ENCODE data around the gene LPIN3. TPM values are rescaled to one million over a fixed set of nuclear protein-coding genes. Genes with fewer than 3 reads are reported as not detected.

The LPIN3 gene, protein sequence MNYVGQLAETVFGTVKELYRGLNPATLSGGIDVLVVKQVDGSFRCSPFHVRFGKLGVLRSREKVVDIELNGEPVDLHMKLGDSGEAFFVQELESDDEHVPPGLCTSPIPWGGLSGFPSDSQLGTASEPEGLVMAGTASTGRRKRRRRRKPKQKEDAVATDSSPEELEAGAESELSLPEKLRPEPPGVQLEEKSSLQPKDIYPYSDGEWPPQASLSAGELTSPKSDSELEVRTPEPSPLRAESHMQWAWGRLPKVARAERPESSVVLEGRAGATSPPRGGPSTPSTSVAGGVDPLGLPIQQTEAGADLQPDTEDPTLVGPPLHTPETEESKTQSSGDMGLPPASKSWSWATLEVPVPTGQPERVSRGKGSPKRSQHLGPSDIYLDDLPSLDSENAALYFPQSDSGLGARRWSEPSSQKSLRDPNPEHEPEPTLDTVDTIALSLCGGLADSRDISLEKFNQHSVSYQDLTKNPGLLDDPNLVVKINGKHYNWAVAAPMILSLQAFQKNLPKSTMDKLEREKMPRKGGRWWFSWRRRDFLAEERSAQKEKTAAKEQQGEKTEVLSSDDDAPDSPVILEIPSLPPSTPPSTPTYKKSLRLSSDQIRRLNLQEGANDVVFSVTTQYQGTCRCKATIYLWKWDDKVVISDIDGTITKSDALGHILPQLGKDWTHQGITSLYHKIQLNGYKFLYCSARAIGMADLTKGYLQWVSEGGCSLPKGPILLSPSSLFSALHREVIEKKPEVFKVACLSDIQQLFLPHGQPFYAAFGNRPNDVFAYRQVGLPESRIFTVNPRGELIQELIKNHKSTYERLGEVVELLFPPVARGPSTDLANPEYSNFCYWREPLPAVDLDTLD
- total RNA-seq = 0.52 TPM

GRCh38 chr20:41340327-41341055 lies at the start of gene LPIN3:
Gene LPIN3 (plus strand): TSS chr20:41340821. CDS start chr20:41345804, 4,983 bp downstream.
- H3K4me3 ChIP-seq (ENCODE audit: low read length in 3 of 3) = peak within 1 kb of the TSS; percentile 59 to 62 (median 60)
- H3K27ac ChIP-seq (ENCODE audit: low read depth, low read length) = peak within 1 kb of the TSS; percentile 60
- H3K4me1 ChIP-seq (ENCODE audit: control insufficient read depth in 3 of 3, insufficient read depth in 3 of 3, low read length in 3 of 3) = peaks cover 10 to 19% (median 16%) of the 10 kb centered on the region in 3 donors
- H3K36me3 ChIP-seq (ENCODE audit: control insufficient read depth in 3 of 3, insufficient read depth in 3 of 3, low read length in 3 of 3) = no peaks in the 10 kb centered on the region
- peak within 1 kb of the TSS; percentile 45 to 68 (median 62) for H3K9ac ChIP-seq (ENCODE audit: low read depth in 1 of 3, low read length in 3 of 3)
- H3K9me3 ChIP-seq (ENCODE audit: control insufficient read depth in 3 of 3, low read length in 3 of 3) = no peaks in the 10 kb centered on the region
- no peaks in the 10 kb centered on the region for H3K27me3 ChIP-seq (ENCODE audit: control insufficient read depth in 3 of 3, insufficient read depth in 3 of 3, low read length in 3 of 3)

- no peaks in the 10 kb centered on the region for H3K27me3 ChIP-seq (ENCODE audit: control insufficient read depth in 3 of 3, insufficient read depth in 3 of 3, low read length in 3 of 3)
- no peak overlapping the region for H3K4me3 ChIP-seq (ENCODE audit: low read length in 3 of 3)
These were observed 47.2 kb upstream of the LPIN3 start for GRCh38 chr20:41293269-41294037.

GRCh38 chr20:41299899-41300298 lies 40.7 kb upstream of the LPIN3 start:
- Histone ChIP-seq H3K27me3 (ENCODE audit: control insufficient read depth in 3 of 3, insufficient read depth in 3 of 3, low read length in 3 of 3) (no peaks in the 10 kb centered on the region), H3K4me3 (ENCODE audit: low read length in 3 of 3) (no peak overlapping the region), H3K9me3 (ENCODE audit: control insufficient read depth in 3 of 3, low read length in 3 of 3) (no peaks in the 10 kb centered on the region), H3K27ac (ENCODE audit: low read depth, low read length) (no peak overlapping the region), H3K9ac (ENCODE audit: low read depth in 1 of 3, low read length in 3 of 3) (no peak overlapping the region), H3K36me3 (ENCODE audit: control insufficient read depth in 3 of 3, insufficient read depth in 3 of 3, low read length in 3 of 3) (no peaks in the 10 kb centered on the region), H3K4me1 (ENCODE audit: control insufficient read depth in 3 of 3, insufficient read depth in 3 of 3, low read length in 3 of 3) (peaks cover 21 to 29% (median 22%) of the 10 kb centered on the region in 3 donors)

More at GRCh38 chr20:41293269-41294037, 47.2 kb upstream of the LPIN3 start:
- Histone ChIP-seq H3K4me1 (ENCODE audit: control insufficient read depth in 3 of 3, insufficient read depth in 3 of 3, low read length in 3 of 3) (peaks cover 8 to 18% (median 13%) of the 10 kb centered on the region in 3 donors), H3K27ac (ENCODE audit: low read depth, low read length) (peak overlapping the region; percentile 10), H3K9me3 (ENCODE audit: control insufficient read depth in 3 of 3, low read length in 3 of 3) (no peaks in the 10 kb centered on the region), H3K36me3 (ENCODE audit: control insufficient read depth in 3 of 3, insufficient read depth in 3 of 3, low read length in 3 of 3) (no peaks in the 10 kb centered on the region), H3K9ac (ENCODE audit: low read depth in 1 of 3, low read length in 3 of 3) (no peak overlapping the region)

DNA sequence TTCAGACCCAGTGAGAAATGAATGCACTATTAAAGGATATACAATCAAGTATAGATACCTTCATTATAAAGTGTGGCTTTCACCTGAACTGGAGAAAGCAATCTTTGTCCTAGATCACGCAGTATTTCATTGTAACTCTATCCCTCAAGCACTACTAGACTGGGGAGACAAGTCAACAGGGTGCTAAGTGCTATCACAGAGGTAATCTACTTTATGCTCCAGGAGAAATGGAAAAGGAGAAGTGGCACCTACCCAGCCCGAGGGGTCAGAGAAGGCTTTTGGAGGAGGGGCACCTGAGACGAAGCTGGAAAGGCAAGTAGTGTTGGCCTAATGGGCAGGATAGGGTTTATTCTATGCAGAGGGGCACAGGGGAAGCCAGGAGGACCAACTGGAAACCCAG lies 40.2 kb upstream of the LPIN3 start:
- H3K36me3 ChIP-seq (ENCODE audit: control insufficient read depth in 3 of 3, insufficient read depth in 3 of 3, low read length in 3 of 3) = no peaks in the 10 kb centered on the region
- H3K4me3 ChIP-seq (ENCODE audit: low read length in 3 of 3) = peak overlapping the region in 1 of 3 donors; percentile 12
- H3K9me3 ChIP-seq (ENCODE audit: control insufficient read depth in 3 of 3, low read length in 3 of 3) = no peaks in the 10 kb centered on the region
- no peaks in the 10 kb centered on the region for H3K27me3 ChIP-seq (ENCODE audit: control insufficient read depth in 3 of 3, insufficient read depth in 3 of 3, low read length in 3 of 3)
- H3K9ac ChIP-seq (ENCODE audit: low read depth in 1 of 3, low read length in 3 of 3) = no peak overlapping the region
- H3K4me1 ChIP-seq (ENCODE audit: control insufficient read depth in 3 of 3, insufficient read depth in 3 of 3, low read length in 3 of 3) = peaks cover 22 to 32% (median 25%) of the 10 kb centered on the region in 3 donors
- H3K27ac ChIP-seq (ENCODE audit: low read depth, low read length) = no peak overlapping the region

GRCh38 chr20:41300886-41301285 lies 39.7 kb upstream of the LPIN3 start:
- Histone ChIP-seq H3K36me3 (ENCODE audit: control insufficient read depth in 3 of 3, insufficient read depth in 3 of 3, low read length in 3 of 3) (no peaks in the 10 kb centered on the region), H3K4me3 (ENCODE audit: low read length in 3 of 3) (peak overlapping the region in 1 of 3 donors; percentile 12), H3K9me3 (ENCODE audit: control insufficient read depth in 3 of 3, low read length in 3 of 3) (no peaks in the 10 kb centered on the region), H3K27me3 (ENCODE audit: control insufficient read depth in 3 of 3, insufficient read depth in 3 of 3, low read length in 3 of 3) (no peaks in the 10 kb centered on the region), H3K9ac (ENCODE audit: low read depth in 1 of 3, low read length in 3 of 3) (no peak overlapping the region), H3K27ac (ENCODE audit: low read depth, low read length) (no peak overlapping the region), H3K4me1 (ENCODE audit: control insufficient read depth in 3 of 3, insufficient read depth in 3 of 3, low read length in 3 of 3) (peaks cover 22 to 32% (median 25%) of the 10 kb centered on the region in 3 donors)

- peaks cover 37 to 42% (median 40%) of the 10 kb centered on the region in 3 donors for H3K4me1 ChIP-seq (ENCODE audit: control insufficient read depth in 3 of 3, insufficient read depth in 3 of 3, low read length in 3 of 3)
These were observed 36.6 kb upstream of the LPIN3 start for GRCh38 chr20:41304002-41304401.

DNA sequence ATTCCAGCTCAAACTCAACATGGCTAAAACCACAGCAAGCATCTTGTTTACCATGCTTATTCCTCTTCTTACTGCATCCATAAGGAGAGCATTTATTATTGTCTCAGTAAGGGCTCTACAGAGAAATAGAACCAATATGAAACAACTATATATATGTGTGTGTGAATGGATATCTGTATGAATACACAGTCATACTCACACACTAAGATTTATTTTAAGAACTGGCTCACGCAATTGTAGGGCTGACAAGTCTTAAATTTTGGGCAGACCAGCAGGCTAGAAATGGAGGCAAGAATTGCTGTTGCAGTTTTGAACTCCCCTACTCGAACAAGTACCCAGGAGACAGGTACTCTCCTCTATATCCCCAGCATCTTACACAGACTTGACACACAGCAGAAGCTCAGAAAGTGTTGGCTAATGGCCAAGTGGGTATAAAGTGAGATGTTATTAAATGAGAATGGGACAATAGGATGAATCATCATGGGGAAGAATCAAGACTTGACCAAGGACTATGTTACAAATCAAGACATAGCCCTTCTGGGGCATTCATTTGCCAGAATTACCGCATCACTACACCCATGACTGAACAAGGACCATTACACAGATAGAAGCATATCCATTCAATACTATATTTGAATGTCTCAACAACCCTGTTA lies 36.1 kb upstream of the LPIN3 start:
- H3K27ac ChIP-seq (ENCODE audit: low read depth, low read length) = no peak overlapping the region
- H3K9ac ChIP-seq (ENCODE audit: low read depth in 1 of 3, low read length in 3 of 3) = no peak overlapping the region
- H3K4me3 ChIP-seq (ENCODE audit: low read length in 3 of 3) = no peak overlapping the region
- no peaks in the 10 kb centered on the region for H3K36me3 ChIP-seq (ENCODE audit: control insufficient read depth in 3 of 3, insufficient read depth in 3 of 3, low read length in 3 of 3)
- H3K27me3 ChIP-seq (ENCODE audit: control insufficient read depth in 3 of 3, insufficient read depth in 3 of 3, low read length in 3 of 3) = no peaks in the 10 kb centered on the region
- H3K9me3 ChIP-seq (ENCODE audit: control insufficient read depth in 3 of 3, low read length in 3 of 3) = no peaks in the 10 kb centered on the region
- H3K4me1 ChIP-seq (ENCODE audit: control insufficient read depth in 3 of 3, insufficient read depth in 3 of 3, low read length in 3 of 3) = peaks cover 43 to 48% (median 45%) of the 10 kb centered on the region in 3 donors

More at GRCh38 chr20:41304002-41304401, 36.6 kb upstream of the LPIN3 start:
- Histone ChIP-seq H3K27ac (ENCODE audit: low read depth, low read length) (no peak overlapping the region), H3K27me3 (ENCODE audit: control insufficient read depth in 3 of 3, insufficient read depth in 3 of 3, low read length in 3 of 3) (no peaks in the 10 kb centered on the region), H3K4me3 (ENCODE audit: low read length in 3 of 3) (no peak overlapping the region), H3K9ac (ENCODE audit: low read depth in 1 of 3, low read length in 3 of 3) (no peak overlapping the region), H3K36me3 (ENCODE audit: control insufficient read depth in 3 of 3, insufficient read depth in 3 of 3, low read length in 3 of 3) (no peaks in the 10 kb centered on the region), H3K9me3 (ENCODE audit: control insufficient read depth in 3 of 3, low read length in 3 of 3) (no peaks in the 10 kb centered on the region)

- no peak overlapping the region for H3K4me3 ChIP-seq (ENCODE audit: low read length in 3 of 3)
These were observed 34.4 kb upstream of the LPIN3 start for GRCh38 chr20:41306061-41306727.

More at GRCh38 chr20:41306061-41306727, 34.4 kb upstream of the LPIN3 start:
- peaks cover 39 to 43% (median 42%) of the 10 kb centered on the region in 3 donors for H3K4me1 ChIP-seq (ENCODE audit: control insufficient read depth in 3 of 3, insufficient read depth in 3 of 3, low read length in 3 of 3)
- H3K9me3 ChIP-seq (ENCODE audit: control insufficient read depth in 3 of 3, low read length in 3 of 3) = no peaks in the 10 kb centered on the region
- H3K27ac ChIP-seq (ENCODE audit: low read depth, low read length) = no peak overlapping the region
- no peaks in the 10 kb centered on the region for H3K36me3 ChIP-seq (ENCODE audit: control insufficient read depth in 3 of 3, insufficient read depth in 3 of 3, low read length in 3 of 3)
- no peak overlapping the region for H3K9ac ChIP-seq (ENCODE audit: low read depth in 1 of 3, low read length in 3 of 3)
- no peaks in the 10 kb centered on the region for H3K27me3 ChIP-seq (ENCODE audit: control insufficient read depth in 3 of 3, insufficient read depth in 3 of 3, low read length in 3 of 3)
